OCI-LY7 (cell line): ENCODE data around the gene NKAPD1.

Experiments
- EZH2phosphoT487 ChIP-seq: fragments of 200-600 bp; sonication (generic); IDR thresholded peaks from 2 replicates; pipeline ENCODE4 v1.6.1; 2018; ENCODE audit warnings: low read depth, borderline replicate concordance, mild to moderate bottlenecking, mixed run types, antibody characterized with exemption, low read length, moderate library complexity, mixed read lengths
- TF ChIP-seq, protein P1 (sequence below): fragments of 200-600 bp; sonication (generic); conservative IDR thresholded peaks from 2 replicates; pipeline ENCODE4 v1.5.1; 2014; ENCODE audit warnings: mild to moderate bottlenecking, antibody characterized with exemption, low read length, moderate library complexity, mixed read lengths

- TF ChIP-seq, protein P1, sequence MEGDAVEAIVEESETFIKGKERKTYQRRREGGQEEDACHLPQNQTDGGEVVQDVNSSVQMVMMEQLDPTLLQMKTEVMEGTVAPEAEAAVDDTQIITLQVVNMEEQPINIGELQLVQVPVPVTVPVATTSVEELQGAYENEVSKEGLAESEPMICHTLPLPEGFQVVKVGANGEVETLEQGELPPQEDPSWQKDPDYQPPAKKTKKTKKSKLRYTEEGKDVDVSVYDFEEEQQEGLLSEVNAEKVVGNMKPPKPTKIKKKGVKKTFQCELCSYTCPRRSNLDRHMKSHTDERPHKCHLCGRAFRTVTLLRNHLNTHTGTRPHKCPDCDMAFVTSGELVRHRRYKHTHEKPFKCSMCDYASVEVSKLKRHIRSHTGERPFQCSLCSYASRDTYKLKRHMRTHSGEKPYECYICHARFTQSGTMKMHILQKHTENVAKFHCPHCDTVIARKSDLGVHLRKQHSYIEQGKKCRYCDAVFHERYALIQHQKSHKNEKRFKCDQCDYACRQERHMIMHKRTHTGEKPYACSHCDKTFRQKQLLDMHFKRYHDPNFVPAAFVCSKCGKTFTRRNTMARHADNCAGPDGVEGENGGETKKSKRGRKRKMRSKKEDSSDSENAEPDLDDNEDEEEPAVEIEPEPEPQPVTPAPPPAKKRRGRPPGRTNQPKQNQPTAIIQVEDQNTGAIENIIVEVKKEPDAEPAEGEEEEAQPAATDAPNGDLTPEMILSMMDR = no peak
- no peak for TF ChIP-seq EZH2phosphoT487
Measured at GRCh38 chr11:112085822-112086421, 11.8 kb downstream of the NKAPD1 start.
